Endothelial cell of umbilical vein (primary cell): ENCODE measurements around the gene MECR. TPM values are rescaled to one million over a fixed set of nuclear protein-coding genes. Genes with fewer than 3 reads are reported as not detected.

ENCODE experiments used
- BruUV-seq: library from RNA; stranded (reverse); fragments of 400-500 nt; replicated peaks from 2 replicates; lab custom pipeline; 2021; lab: Mats Ljungman, UMichigan
- CTCF ChIA-PET: fragments of 300-600, 350-600 bp; sonication (Branson Sonifier 250); formaldehyde crosslinking; loops from one replicate; lab custom pipeline; 2021; ENCODE audit warnings: antibody characterized with exemption, inconsistent platforms; lab: Charles Lee
- POLR2A ChIA-PET: fragments of 300-600, 350-600 bp; sonication (Branson Sonifier 250); formaldehyde crosslinking; loops from one replicate; lab custom pipeline; 2021; ENCODE audit warnings: antibody characterized with exemption, inconsistent platforms; lab: Charles Lee
- DNase-seq: peaks from one replicate; pipeline ENCODE4 v3.0.0-alpha.2; 2011; ENCODE audit warnings: low read depth, low spot score
- FAIRE-seq: peaks from 2 replicates; lab custom pipeline; 2011; peaks lifted over from hg19 to GRCh38; lab: Jason Lieb, UNC
- H2AFZ ChIP-seq: 2 replicates; pipeline ENCODE4 v1.6.0; 2012; ENCODE audit warnings: low read depth, low read length, control low read depth, inconsistent platforms
- H3K27ac ChIP-seq: 2 replicates; pipeline ENCODE4 v1.5.1; 2011; ENCODE audit warnings: low read depth, mild to moderate bottlenecking, control low read depth, low read length, moderate library complexity; ENCODE audit not compliant: insufficient read depth
- H3K27me3 ChIP-seq, 2 experiments: 2 replicates each; pipeline versions ENCODE4 v1.6.0 to v1.6.1; 2011; ENCODE audit warnings: low read length in 2 of 2, mixed read lengths in 1 of 2; ENCODE audit not compliant: control insufficient read depth in 2 of 2, insufficient read depth in 2 of 2
- H3K36me3 ChIP-seq, 2 experiments: 2 replicates in 1 of 2; 3 replicates in 1 of 2; pipeline ENCODE4 v1.5.1; 2011; ENCODE audit warnings: low read length in 2 of 2, mild to moderate bottlenecking in 1 of 2, moderate library complexity in 1 of 2; ENCODE audit not compliant: control insufficient read depth in 2 of 2, insufficient read depth in 2 of 2; ENCODE audit errors: extremely low read depth in 1 of 2
- H3K4me1 ChIP-seq: 3 replicates; pipeline ENCODE4 v1.5.1; 2011; ENCODE audit warnings: mild to moderate bottlenecking, low read length; ENCODE audit not compliant: control insufficient read depth, insufficient read depth; ENCODE audit errors: extremely low read depth
- H3K4me2 ChIP-seq: 2 replicates; pipeline ENCODE4 v1.6.1; 2011; ENCODE audit warnings: low read length, control low read depth, mixed read lengths; ENCODE audit not compliant: insufficient read depth
- H3K4me3 ChIP-seq, 3 experiments: fragments of 200-600 bp in 1 of 3; sonication (generic), shearing (Covaris generic) in 1 of 3; replicated peaks in 1 of 3; 2 replicates each; pipeline ENCODE4 v1.5.1; 2011 to 2016; ENCODE audit warnings: control low read depth in 3 of 3, low read length in 3 of 3, mild to moderate bottlenecking in 2 of 3, inconsistent platforms in 1 of 3, low read depth in 1 of 3, moderate library complexity in 1 of 3; ENCODE audit not compliant: insufficient read depth in 1 of 3
- H3K79me2 ChIP-seq: 2 replicates; pipeline ENCODE4 v1.6.0; 2012; ENCODE audit warnings: low read length, inconsistent platforms; ENCODE audit not compliant: control insufficient read depth, insufficient read depth
- H3K9ac ChIP-seq: replicated peaks from 2 replicates; pipeline ENCODE3; 2011; ENCODE audit warnings: low read length, control low read depth; ENCODE audit not compliant: insufficient read depth; ENCODE audit errors: extremely low read depth
- H3K9me1 ChIP-seq: replicated peaks from 3 replicates; pipeline ENCODE4 v1.6.0; 2011; ENCODE audit warnings: mild to moderate bottlenecking, low read length; ENCODE audit not compliant: control insufficient read depth, insufficient read depth; ENCODE audit errors: extremely low read depth
- H3K9me3 ChIP-seq: replicated peaks from 2 replicates; pipeline ENCODE4 v1.5.1; 2012; ENCODE audit warnings: low read length, inconsistent platforms; ENCODE audit not compliant: control insufficient read depth, insufficient read depth
- H4K20me1 ChIP-seq: replicated peaks from 2 replicates; pipeline ENCODE3; 2011; ENCODE audit warnings: mild to moderate bottlenecking, low read length; ENCODE audit not compliant: control insufficient read depth, insufficient read depth; ENCODE audit errors: extremely low read depth
- EZH2 ChIP-seq: IDR thresholded peaks from 2 replicates; pipeline ENCODE4 v1.6.1; 2012; ENCODE audit warnings: borderline replicate concordance, low read depth, mild to moderate bottlenecking, moderate library complexity, low read length, inconsistent platforms; ENCODE audit not compliant: severe bottlenecking
- FOS ChIP-seq: IDR thresholded peaks from 2 replicates; pipeline ENCODE4 v1.6.1; 2011; ENCODE audit warnings: mild to moderate bottlenecking, low read length, moderate library complexity, borderline replicate concordance; ENCODE audit not compliant: insufficient read depth
- MAX ChIP-seq: IDR thresholded peaks from 2 replicates; pipeline ENCODE4 v1.6.1; 2011; ENCODE audit not compliant: insufficient read depth, insufficient read length
- MYC ChIP-seq: IDR thresholded peaks from one replicate; pipeline ENCODE4 v1.6.1; 2011; ENCODE audit warnings: mild to moderate bottlenecking, low read depth, low read length
- dilution Hi-C: fragments of 300-500 bp; cut with MboI; formaldehyde crosslinking; loops from one replicate; pipeline ENCODE4 v1.15.0; 2019; ENCODE audit warnings: low sequenced_read_pairs; ENCODE audit not compliant: extremely low pct_ligation_motif_present
- intact Hi-C: fragments of 100-400 bp; cut with micrococcal nuclease; formaldehyde crosslinking; loops from one replicate; pipeline ENCODE4 v1.10.0; 2022
- polyA plus RNA-seq, 4 experiments: library from polyadenylated mRNA; depleted of rRNA in 3 of 4; stranded (reverse) in 3 of 4; unstranded in 1 of 4; fragments of >200 nt; gene quantifications; 2 replicates each; pipeline versions ENCODE4 v1.2.1 to v1.2.3, GENCODE V29; 2011 to 2012; ENCODE audit warnings: missing spikeins in 1 of 4
- total RNA-seq: library from RNA; stranded (reverse); gene quantifications from 2 replicates; pipeline ENCODE4 v1.2.3, GENCODE V29; 2021

MECR gene
- total and polyA plus RNA-seq, 2 donors (not counting 3 experiments of a cell fraction or from before 2014, with no cell fraction given): 24.6 to 30.1 TPM

GRCh38 chr1:29247571-29248273, 17.0 kb upstream of the MECR start:
- Histone ChIP-seq H3K9ac (no peak overlapping the region), H3K79me2 (no peaks in the 10 kb centered on the region), H4K20me1 (no peaks in the 10 kb centered on the region), H3K4me1 (no peaks in the 10 kb centered on the region), H3K9me3 (no peaks in the 10 kb centered on the region), H2AFZ (no peak overlapping the region), H3K4me2 (no peak overlapping the region), H3K27ac (no peak overlapping the region), H3K36me3 (no peaks in the 10 kb centered on the region), H3K4me3 (no peak overlapping the region), H3K9me1 (no peaks in the 10 kb centered on the region), H3K27me3 (peaks cover 0 to 1% of the 10 kb centered on the region in 2 experiments)
- FAIRE-seq (no peak), DNase-seq (no peak)
- ChIA-PET CTCF (interaction anchor here (1.1 kb wide), 1 partner anchor 1133 kb away, joined by 3 read pairs; no protein-coding TSS in a partner anchor), POLR2A (no interaction called here)
- dilution Hi-C loops: loop anchor here (25.0 kb wide), 1 partner anchor 840 kb away; no protein-coding TSS in a partner anchor
- TF ChIP-seq MAX: no peak
- no TSS peak for BruUV-seq
- intact Hi-C loops: no loop called here

- intact Hi-C loops: no loop called here
- H3K79me2 ChIP-seq: no peaks in the 10 kb centered on the region
- no peak for TF ChIP-seq FOS
- TF ChIP-seq MYC: no peak
- no peak for TF ChIP-seq EZH2
- peaks cover 0 to 1% of the 10 kb centered on the region in 2 experiments for H3K27me3 ChIP-seq
- no peak overlapping the region for H3K4me3 ChIP-seq
- no peak overlapping the region for H3K4me2 ChIP-seq
- no peak overlapping the region for H3K27ac ChIP-seq
- no peak overlapping the region for H3K9ac ChIP-seq
- no peak overlapping the region for H2AFZ ChIP-seq
- dilution Hi-C loops: loop anchor here (25.0 kb wide), 1 partner anchor 840 kb away; no protein-coding TSS in a partner anchor
- H3K9me3 ChIP-seq: no peaks in the 10 kb centered on the region
- BruUV-seq: no TSS peak
- H3K36me3 ChIP-seq: no peaks in the 10 kb centered on the region
- ChIA-PET CTCF (interaction anchor here (1.1 kb wide), 1 partner anchor 1133 kb away, joined by 3 read pairs; no protein-coding TSS in a partner anchor), POLR2A (no interaction called here)
- no peak for FAIRE-seq
- DNase-seq: no peak
- no peaks in the 10 kb centered on the region for H3K4me1 ChIP-seq
- H4K20me1 ChIP-seq: no peaks in the 10 kb centered on the region
- H3K9me1 ChIP-seq: no peaks in the 10 kb centered on the region
Measured at GRCh38 chr1:29247044-29247443, 16.3 kb upstream of the MECR start.
